Calu3 (cell line): ENCODE data around the gene RHBDF1. TPM values are rescaled to one million over a fixed set of nuclear protein-coding genes. Genes with fewer than 3 reads are reported as not detected.
"Not testable (repeated sequence)": the region's sequence is repeated elsewhere in the genome, so short reads cannot be mapped to it uniquely, and the experiment has no call there.

ENCODE experiments used
- BruUV-seq: library from RNA; stranded (reverse); fragments of 400-500 nt; replicated peaks from 2 replicates; lab custom pipeline; 2021; lab: Mats Ljungman, UMichigan
- CTCF ChIA-PET: fragments of 300-600 bp; sonication (Branson Sonifier 250); formaldehyde crosslinking; loops from one replicate; lab custom pipeline; 2022; ENCODE audit warnings: antibody characterized with exemption; lab: Charles Lee
- DNase-seq: peaks from one replicate; pipeline ENCODE4 v3.0.0; 2022
- H3K27ac Mint-ChIP-seq: one replicate; pipeline ENCODE4 v1.8.0; 2022; ENCODE audit warnings: mixed read lengths; ENCODE audit not compliant: unreplicated experiment
- H3K27me3 Mint-ChIP-seq: one replicate; pipeline ENCODE4 v1.8.0; 2022; ENCODE audit warnings: mixed read lengths; ENCODE audit not compliant: unreplicated experiment
- H3K36me3 Mint-ChIP-seq: one replicate; pipeline ENCODE4 v1.8.0; 2022; ENCODE audit warnings: mild to moderate bottlenecking, moderate library complexity, mixed read lengths; ENCODE audit not compliant: insufficient read depth, unreplicated experiment
- H3K4me1 Mint-ChIP-seq: one replicate; pipeline ENCODE4 v1.8.0; 2022; ENCODE audit warnings: mild to moderate bottlenecking, low read depth, mixed read lengths; ENCODE audit not compliant: unreplicated experiment
- H3K4me3 Mint-ChIP-seq: one replicate; pipeline ENCODE4 v1.8.0; 2022; ENCODE audit warnings: mild to moderate bottlenecking, low read depth, moderate library complexity, mixed read lengths; ENCODE audit not compliant: unreplicated experiment
- H3K9me3 Mint-ChIP-seq: one replicate; pipeline ENCODE4 v1.8.0; 2022; ENCODE audit warnings: low read depth, mixed read lengths; ENCODE audit not compliant: unreplicated experiment
- CTCF ChIP-seq: fragments of 200-600 bp; IDR thresholded peaks from one replicate; pipeline ENCODE4 v1.8.0; 2022; ENCODE audit warnings: antibody characterized with exemption; ENCODE audit not compliant: unreplicated experiment
- intact Hi-C: fragments of 100-400 bp; cut with micrococcal nuclease; formaldehyde crosslinking; loops from one replicate; pipeline ENCODE4 v1.10.0; 2022; ENCODE audit not compliant: unreplicated experiment
- total RNA-seq: library from RNA; stranded (reverse); gene quantifications from 2 replicates; pipeline ENCODE4 v1.2.3, GENCODE V29; 2022

RHBDF1 gene
- total RNA-seq, 1 experiment from 2014 or later = 60.2 TPM

- H3K4me1 Mint-ChIP-seq = no peaks in the 10 kb centered on the region
- peak overlapping the region; percentile 100 for H3K4me3 Mint-ChIP-seq
- BruUV-seq = no TSS peak
- no peak overlapping the region for H3K27ac Mint-ChIP-seq
- CTCF ChIA-PET = interaction anchor here (1.2 to 2.6 kb wide), 2 partner anchors 16 to 299 kb away, joined by 3 to 12 read pairs; no protein-coding TSS in a partner anchor
- intact Hi-C loops = no loop called here
- peaks cover 63% of the 10 kb centered on the region for H3K36me3 Mint-ChIP-seq
- no peak for DNase-seq
- H3K9me3 Mint-ChIP-seq = no peaks in the 10 kb centered on the region
- no peak for TF ChIP-seq CTCF
- no peaks in the 10 kb centered on the region for H3K27me3 Mint-ChIP-seq
Measured at GRCh38 chr16:54237-54581, 18.2 kb downstream of the RHBDF1 start.

GRCh38 chr16:53346-54236, 18.8 kb downstream of the RHBDF1 start, which contains the start of the genes POLR3K and SNRNP25:
TSS of gene POLR3K (minus strand) at chr16:53608. CDS start at chr16:53586, 22 bp downstream.
TSS of gene SNRNP25 (plus strand) at chr16:53828. CDS start at chr16:54017, 189 bp downstream.
- H3K9me3 Mint-ChIP-seq = no peaks in the 10 kb centered on the region
- no TSS peak for BruUV-seq
- no peaks in the 10 kb centered on the region for H3K27me3 Mint-ChIP-seq

GRCh38 chr16:50769-51591, 21.5 kb downstream of the RHBDF1 start:
- no peak for DNase-seq
- TF ChIP-seq CTCF = no peak
- intact Hi-C loops = no loop called here
- Mint-ChIP-seq H3K36me3 (peaks cover 65% of the 10 kb centered on the region), H3K4me3 (no peak overlapping the region), H3K9me3 (no peaks in the 10 kb centered on the region), H3K4me1 (no peaks in the 10 kb centered on the region), H3K27ac (no peak overlapping the region), H3K27me3 (no peaks in the 10 kb centered on the region)
- CTCF ChIA-PET = no interaction called here
- BruUV-seq = TSS peak; percentile 51

More at GRCh38 chr16:53346-54236, 18.8 kb downstream of the RHBDF1 start, which contains the start of the genes POLR3K and SNRNP25:
- CTCF ChIA-PET = interaction anchor here (0.6 to 2.6 kb wide), 11 partner anchors 10 to 308 kb away, joined by 3 to 12 read pairs (median 4); no protein-coding TSS in a partner anchor
- intact Hi-C loops = no loop called here
- no peak for TF ChIP-seq CTCF
- Mint-ChIP-seq H3K36me3 (peaks cover 61% of the 10 kb centered on the region), H3K27ac (peak within 1 kb of the TSS; percentile 90), H3K4me1 (no peaks in the 10 kb centered on the region), H3K4me3 (peak within 1 kb of the TSS; percentile 100)
- DNase-seq = peak; percentile 99

- no TSS peak for BruUV-seq
Measured at GRCh38 chr16:47234-47633, 25.2 kb downstream of the RHBDF1 start.

GRCh38 chr16:46510-46909, 25.9 kb downstream of the RHBDF1 start:
- BruUV-seq, H3K27ac Mint-ChIP-seq: not testable (repeated sequence)

More at GRCh38 chr16:47234-47633, 25.2 kb downstream of the RHBDF1 start:
- H3K9me3 Mint-ChIP-seq = no peaks in the 10 kb centered on the region
- intact Hi-C loops = no loop called here
- DNase-seq = no peak
- H3K36me3 Mint-ChIP-seq = peaks cover 60% of the 10 kb centered on the region
- no peak overlapping the region for H3K27ac Mint-ChIP-seq
- peaks cover under 1% of the 10 kb centered on the region for H3K4me1 Mint-ChIP-seq
- no peak overlapping the region for H3K4me3 Mint-ChIP-seq
- CTCF ChIA-PET = no interaction called here
- no peak for TF ChIP-seq CTCF
- no peaks in the 10 kb centered on the region for H3K27me3 Mint-ChIP-seq

More at GRCh38 chr16:46510-46909, 25.9 kb downstream of the RHBDF1 start:
- intact Hi-C loops, DNase-seq, H3K4me1 Mint-ChIP-seq, H3K4me3 Mint-ChIP-seq, H3K9me3 Mint-ChIP-seq, CTCF ChIA-PET, H3K27me3 Mint-ChIP-seq: not testable (repeated sequence)
- H3K36me3 Mint-ChIP-seq = peaks cover 61% of the 10 kb centered on the region
